Parathyroid adenoma (tissue), 2 donors: Measurements from ENCODE around the gene CYB561D1.

Source experiments
- H2AFZ ChIP-seq: fragments of 300-600 bp; sonication (generic); one replicate; pipeline ENCODE4 v1.7.0; 2017; ENCODE audit warnings: antibody characterized with exemption, mild to moderate bottlenecking
- H3K27ac ChIP-seq: fragments of 300-600 bp; sonication (generic); one replicate; pipeline ENCODE4 v1.7.0; 2017
- H3K27me3 ChIP-seq: fragments of 300-600 bp; sonication (generic); one replicate; pipeline ENCODE4 v1.7.0; 2017; ENCODE audit warnings: low read length; ENCODE audit not compliant: control insufficient read depth, insufficient read depth
- H3K36me3 ChIP-seq: fragments of 300-600 bp; sonication (generic); one replicate; pipeline ENCODE4 v1.7.0; 2017; ENCODE audit warnings: low read length; ENCODE audit not compliant: control insufficient read depth, insufficient read depth
- H3K4me1 ChIP-seq: fragments of 300-600 bp; sonication (generic); one replicate; pipeline ENCODE4 v1.7.0; 2017; ENCODE audit warnings: control low read depth
- H3K4me2 ChIP-seq: fragments of 300-600 bp; sonication (generic); one replicate; pipeline ENCODE4 v1.7.0; 2017; ENCODE audit warnings: low read length
- H3K4me3 ChIP-seq: fragments of 300-600 bp; sonication (generic); one replicate; pipeline ENCODE4 v1.7.0; 2017; ENCODE audit warnings: low read depth, low read length
- H3K79me2 ChIP-seq: fragments of 300-600 bp; sonication (generic); one replicate; pipeline ENCODE4 v1.7.0; 2017; ENCODE audit warnings: control low read depth
- H3K9ac ChIP-seq: fragments of 300-600 bp; sonication (generic); one replicate; pipeline ENCODE4 v1.7.0; 2017; ENCODE audit warnings: mild to moderate bottlenecking
- H3K9me3 ChIP-seq: fragments of 300-600 bp; sonication (generic); one replicate; pipeline ENCODE4 v1.7.0; 2017; ENCODE audit warnings: low read length; ENCODE audit not compliant: control insufficient read depth
- TF ChIP-seq, protein P1 (sequence below): fragments of 300-600 bp; sonication (generic); IDR thresholded peaks from one replicate; pipeline ENCODE4 v1.7.0; 2017; ENCODE audit warnings: antibody characterized with exemption, mild to moderate bottlenecking
- donor health status: primary hyperparathyroidism.

The CYB561D1 gene

DNA sequence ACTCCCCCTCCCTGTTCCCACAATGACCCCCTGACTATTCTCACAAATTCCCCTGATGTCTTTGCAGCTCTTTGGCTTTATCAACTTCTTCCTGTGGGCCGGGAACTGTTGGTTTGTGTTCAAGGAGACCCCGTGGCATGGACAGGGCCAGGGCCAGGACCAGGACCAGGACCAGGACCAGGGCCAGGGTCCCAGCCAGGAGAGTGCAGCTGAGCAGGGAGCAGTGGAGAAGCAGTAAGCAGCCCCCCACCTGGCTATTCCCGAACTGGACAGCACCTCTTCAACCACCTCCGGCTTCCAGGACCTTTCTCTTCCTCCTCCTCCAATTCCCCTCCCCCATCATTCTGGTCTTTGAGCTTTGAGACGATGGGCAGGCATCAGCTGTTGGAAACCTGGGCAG lies 14.6 kb upstream of the CYB561D1 start:
- TF ChIP-seq, protein P1, sequence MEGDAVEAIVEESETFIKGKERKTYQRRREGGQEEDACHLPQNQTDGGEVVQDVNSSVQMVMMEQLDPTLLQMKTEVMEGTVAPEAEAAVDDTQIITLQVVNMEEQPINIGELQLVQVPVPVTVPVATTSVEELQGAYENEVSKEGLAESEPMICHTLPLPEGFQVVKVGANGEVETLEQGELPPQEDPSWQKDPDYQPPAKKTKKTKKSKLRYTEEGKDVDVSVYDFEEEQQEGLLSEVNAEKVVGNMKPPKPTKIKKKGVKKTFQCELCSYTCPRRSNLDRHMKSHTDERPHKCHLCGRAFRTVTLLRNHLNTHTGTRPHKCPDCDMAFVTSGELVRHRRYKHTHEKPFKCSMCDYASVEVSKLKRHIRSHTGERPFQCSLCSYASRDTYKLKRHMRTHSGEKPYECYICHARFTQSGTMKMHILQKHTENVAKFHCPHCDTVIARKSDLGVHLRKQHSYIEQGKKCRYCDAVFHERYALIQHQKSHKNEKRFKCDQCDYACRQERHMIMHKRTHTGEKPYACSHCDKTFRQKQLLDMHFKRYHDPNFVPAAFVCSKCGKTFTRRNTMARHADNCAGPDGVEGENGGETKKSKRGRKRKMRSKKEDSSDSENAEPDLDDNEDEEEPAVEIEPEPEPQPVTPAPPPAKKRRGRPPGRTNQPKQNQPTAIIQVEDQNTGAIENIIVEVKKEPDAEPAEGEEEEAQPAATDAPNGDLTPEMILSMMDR = no peak
- Histone ChIP-seq H3K79me2 (no peaks in the 10 kb centered on the region), H3K36me3 (no peaks in the 10 kb centered on the region), H3K4me2 (no peak overlapping the region), H3K27ac (no peak overlapping the region), H3K4me3 (no peak overlapping the region), H3K4me1 (peaks cover 3% of the 10 kb centered on the region), H2AFZ (no peak overlapping the region), H3K27me3 (no peaks in the 10 kb centered on the region), H3K9ac (no peak overlapping the region), H3K9me3 (no peaks in the 10 kb centered on the region)

DNA sequence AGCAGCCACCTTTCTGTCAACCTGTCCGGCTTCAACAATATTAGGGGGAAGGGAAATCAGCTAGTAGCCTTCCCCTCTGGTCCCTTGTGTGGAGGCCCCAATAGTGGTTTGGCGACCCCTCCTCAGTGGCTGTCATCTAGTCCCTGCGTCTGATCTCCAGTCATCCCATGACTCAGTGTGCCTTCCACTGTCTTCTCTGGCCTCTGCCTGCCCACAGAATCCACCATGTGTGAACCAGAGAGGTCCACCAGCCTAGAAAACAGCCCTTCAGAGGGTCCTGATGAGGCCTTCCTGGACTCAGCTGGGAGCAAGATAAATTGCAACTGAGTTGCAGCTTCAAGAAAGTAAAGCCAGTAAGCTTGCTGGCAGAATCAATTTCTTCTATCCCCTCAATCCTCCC lies 14.0 kb upstream of the CYB561D1 start:
- H3K4me2 ChIP-seq = no peak overlapping the region
- H3K4me1 ChIP-seq = peaks cover 3% of the 10 kb centered on the region

DNA sequence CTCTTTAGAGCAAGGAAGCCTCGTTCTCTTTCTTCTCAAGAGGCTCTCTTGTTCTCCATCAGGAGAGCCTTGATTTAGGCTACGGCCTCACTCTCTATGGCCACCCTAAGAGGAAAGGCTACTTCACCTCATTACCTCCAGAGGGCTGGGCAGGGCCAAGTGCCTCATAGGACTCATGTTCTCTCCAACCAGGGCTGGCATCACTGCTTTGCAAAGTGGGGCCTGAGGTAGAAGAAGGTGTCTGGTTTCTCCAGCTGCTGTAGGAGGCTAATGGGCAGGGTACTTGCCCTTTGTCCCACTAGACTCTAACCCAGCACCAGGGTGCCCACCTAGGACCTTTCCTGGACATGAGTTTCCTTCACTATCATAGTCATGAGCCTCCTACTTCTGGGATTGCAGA lies 12.2 kb upstream of the CYB561D1 start:
- no peak overlapping the region for H2AFZ ChIP-seq
- H3K79me2 ChIP-seq = no peaks in the 10 kb centered on the region
- no peak overlapping the region for H3K9ac ChIP-seq
- no peak overlapping the region for H3K4me2 ChIP-seq
- peaks cover 3% of the 10 kb centered on the region for H3K4me1 ChIP-seq
- TF ChIP-seq, protein P1 = no peak
- no peaks in the 10 kb centered on the region for H3K27me3 ChIP-seq
- H3K27ac ChIP-seq = no peak overlapping the region
- no peak overlapping the region for H3K4me3 ChIP-seq
- no peaks in the 10 kb centered on the region for H3K9me3 ChIP-seq
- H3K36me3 ChIP-seq = no peaks in the 10 kb centered on the region

More for the DNA sequence above, 14.0 kb upstream of the CYB561D1 start:
- no peaks in the 10 kb centered on the region for H3K36me3 ChIP-seq
- no peak overlapping the region for H3K9ac ChIP-seq
- no peak overlapping the region for H3K27ac ChIP-seq
- H3K9me3 ChIP-seq = no peaks in the 10 kb centered on the region
- TF ChIP-seq, protein P1 = no peak
- H3K27me3 ChIP-seq = no peaks in the 10 kb centered on the region
- no peak overlapping the region for H3K4me3 ChIP-seq
- H2AFZ ChIP-seq = no peak overlapping the region
- H3K79me2 ChIP-seq = no peaks in the 10 kb centered on the region

DNA sequence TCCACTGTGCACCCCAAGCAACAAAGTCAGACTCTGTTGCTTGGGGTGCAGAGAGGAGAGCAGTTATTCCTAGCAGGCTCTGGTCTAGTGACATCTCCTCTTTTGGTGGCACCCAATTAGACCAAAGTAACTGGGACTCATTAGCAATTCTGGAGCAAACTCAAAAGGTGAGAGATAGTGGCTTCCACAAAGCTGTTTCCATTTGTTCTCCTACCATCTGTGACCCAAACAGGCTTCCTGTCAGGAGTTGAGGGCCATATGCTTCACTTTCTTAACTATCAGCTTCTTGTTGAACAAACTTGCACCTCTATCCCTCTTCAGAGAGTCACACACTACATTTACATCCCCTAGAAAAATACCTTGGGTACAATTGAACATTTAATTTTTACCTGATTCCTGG lies 11.7 kb upstream of the CYB561D1 start:
- no peaks in the 10 kb centered on the region for H3K79me2 ChIP-seq
- no peak overlapping the region for H3K4me3 ChIP-seq
- peaks cover 3% of the 10 kb centered on the region for H3K4me1 ChIP-seq
- H2AFZ ChIP-seq = no peak overlapping the region
- no peaks in the 10 kb centered on the region for H3K27me3 ChIP-seq
- no peak overlapping the region for H3K4me2 ChIP-seq
- TF ChIP-seq, protein P1 = no peak
- no peaks in the 10 kb centered on the region for H3K36me3 ChIP-seq
- no peak overlapping the region for H3K9ac ChIP-seq
- H3K9me3 ChIP-seq = no peaks in the 10 kb centered on the region
- H3K27ac ChIP-seq = no peak overlapping the region
